ENCODE results near the gene SCN5A.
A peak's percentile ranks its signal among the peaks of the same experiment; 100 is the strongest.

SCN5A gene

DNA sequence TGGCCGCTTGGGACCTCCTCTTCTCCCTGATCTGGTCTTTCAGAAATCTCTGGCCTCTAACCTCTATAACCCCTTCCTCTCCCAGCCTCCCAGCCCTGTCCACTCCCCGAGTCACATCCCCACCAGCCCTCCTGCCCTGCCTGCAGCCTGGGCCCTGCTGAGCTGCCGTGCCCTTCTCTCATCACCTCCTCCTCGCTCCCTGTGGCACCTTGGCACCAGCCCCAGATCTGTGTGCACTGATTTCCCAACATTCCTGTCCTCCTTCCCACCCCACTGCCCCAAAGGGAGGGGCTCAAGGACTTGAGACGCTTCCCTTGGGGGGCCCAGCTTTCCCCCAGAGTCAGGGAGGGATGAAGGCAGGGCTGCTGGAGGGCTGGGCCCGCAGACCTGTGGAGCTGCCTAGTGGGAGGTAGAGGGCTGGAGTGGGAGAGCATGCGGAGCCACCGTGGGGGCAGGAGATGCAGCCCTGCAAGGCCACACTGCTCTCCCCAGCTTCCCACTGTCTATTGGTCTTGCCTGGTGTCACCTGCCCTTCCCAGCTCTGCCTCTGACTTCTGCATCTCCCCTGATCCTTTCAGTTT is 110.6 kb downstream of the SCN5A start:
- no peak for DNase-seq (ENCODE audit: low read depth)

DNA sequence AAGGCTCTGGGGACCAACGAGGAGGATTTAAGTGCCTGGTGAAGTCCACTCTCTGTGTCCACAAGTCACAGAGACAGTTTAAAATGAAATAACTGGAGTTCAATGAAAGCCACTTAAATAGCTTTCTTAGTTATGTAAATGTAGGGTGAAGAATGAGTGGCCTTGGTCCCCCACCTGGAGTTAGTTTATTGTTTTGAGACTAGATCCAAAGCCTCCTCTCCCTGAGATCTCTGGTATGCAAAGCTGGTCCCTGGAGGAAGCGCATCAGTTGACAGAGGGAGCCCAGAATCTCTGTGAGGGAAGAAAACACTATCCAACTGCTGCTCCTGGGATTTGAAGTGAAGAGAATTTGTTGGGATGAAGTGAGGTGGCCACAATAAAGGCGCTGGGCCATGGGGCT is 112.8 kb downstream of the SCN5A start:
- DNase-seq (ENCODE audit: low read depth) = no peak

DNA sequence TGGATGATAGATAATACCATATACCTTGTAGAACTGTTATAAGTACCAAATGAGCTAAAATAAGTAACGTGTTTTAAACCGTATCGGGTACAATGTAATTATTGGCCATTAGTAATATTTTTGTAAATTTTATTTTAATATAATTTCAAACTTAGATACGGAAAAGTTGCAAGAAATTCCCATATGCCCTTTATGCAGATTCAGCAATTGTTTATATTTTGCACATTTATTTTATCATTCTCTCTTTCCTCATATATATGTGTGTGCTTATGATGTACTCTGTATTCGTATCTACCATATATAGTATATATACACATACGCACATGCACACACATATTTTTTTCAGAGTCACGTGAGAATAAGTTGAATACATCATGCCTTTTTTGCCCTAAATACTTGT is 114.9 kb downstream of the SCN5A start:
- no peak for DNase-seq (ENCODE audit: low read depth)

DNA sequence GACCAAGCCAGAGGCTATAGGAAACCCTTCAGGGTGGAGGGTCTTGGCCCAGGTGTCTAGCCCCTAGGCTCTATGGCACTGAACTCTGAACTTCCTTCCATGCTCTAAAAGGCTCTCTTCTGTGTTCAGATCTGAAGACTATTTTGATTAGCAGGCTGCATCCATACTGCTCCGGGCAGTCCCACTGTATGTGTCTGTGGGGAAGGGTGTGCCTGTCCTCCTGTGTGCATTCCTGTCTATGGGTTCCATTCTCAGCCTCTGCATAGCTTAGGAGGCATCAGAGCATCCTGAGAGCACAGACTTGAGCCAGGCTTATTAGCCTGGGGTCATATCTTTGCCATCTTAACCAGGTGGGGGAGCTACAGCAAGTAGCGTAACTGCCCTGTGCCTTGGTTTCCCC is 115.3 kb downstream of the SCN5A start:
- no peak for DNase-seq (ENCODE audit: low read depth)

DNA sequence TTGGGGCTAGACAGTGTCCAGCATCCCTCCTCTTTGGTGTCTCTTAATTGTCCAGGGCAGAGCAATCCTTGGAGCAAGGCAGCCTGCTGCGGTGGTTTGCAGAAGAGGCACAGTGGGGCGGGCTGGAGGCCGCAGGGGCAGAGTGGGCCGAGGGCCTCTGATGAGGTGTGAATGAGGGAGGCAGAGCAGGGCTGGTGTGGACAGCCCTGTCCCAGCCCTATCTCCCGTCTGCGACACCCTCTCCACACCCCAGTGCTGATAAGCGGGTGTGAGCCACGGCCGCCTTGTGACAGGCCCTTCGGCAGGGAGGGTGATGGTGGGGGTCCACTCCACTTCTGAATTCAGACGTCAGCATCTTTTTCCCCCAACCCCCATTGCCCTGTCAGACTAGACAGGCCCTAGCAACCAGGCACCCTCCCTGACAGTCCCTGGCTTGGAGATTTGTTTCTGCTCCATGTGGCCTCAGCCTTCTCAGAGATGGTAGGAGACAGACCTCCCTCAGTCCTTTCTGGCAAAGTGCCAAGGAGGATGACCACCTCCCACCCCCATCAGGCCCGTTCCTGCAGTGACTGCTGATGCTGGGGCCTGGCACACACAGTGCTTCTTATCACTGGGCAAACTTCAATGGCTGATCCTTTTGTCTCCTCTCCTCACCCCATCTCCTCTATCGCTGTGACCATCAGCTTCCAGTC is 116.1 kb downstream of the SCN5A start:
- no peak for DNase-seq (ENCODE audit: low read depth)

DNA sequence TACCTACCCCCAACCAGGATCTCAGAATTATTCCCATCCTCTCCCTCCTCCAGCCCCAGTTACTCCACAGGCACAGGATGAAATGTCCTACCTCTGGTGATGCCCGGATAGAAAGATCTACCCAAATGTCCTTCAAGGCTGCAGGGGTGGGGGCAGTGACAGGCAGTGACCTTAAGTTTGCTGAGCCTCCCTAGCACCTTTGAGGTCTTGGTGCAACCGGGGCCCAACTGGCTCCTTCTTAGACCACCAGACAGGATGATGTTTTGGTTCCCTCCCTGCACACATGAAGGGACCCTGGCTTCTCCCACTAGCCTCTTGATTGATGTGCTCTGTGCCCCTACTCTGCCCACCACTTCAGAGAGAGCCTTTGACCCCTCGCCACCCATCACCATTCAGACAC is 117.0 kb downstream of the SCN5A start:
- DNase-seq (ENCODE audit: low read depth) = no peak

DNA sequence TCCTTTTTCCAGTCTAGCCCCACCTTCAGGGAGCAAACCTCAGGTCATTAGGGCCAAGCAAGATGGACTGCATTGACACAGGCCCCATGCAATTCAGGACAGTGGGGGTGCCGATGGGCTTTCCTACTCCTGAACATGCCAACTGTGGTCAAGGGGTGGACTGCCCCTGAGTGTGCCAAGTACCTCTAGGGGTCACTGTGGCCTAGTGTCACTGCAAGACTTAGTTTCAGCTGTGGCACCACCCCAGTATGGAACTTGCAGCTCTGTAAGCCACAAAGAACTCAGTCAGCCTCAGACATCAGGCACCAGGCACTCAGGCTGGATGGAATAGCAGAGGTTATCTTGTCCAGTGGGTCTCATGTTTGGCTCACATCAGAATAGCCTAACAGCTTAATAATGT is 121.0 kb downstream of the SCN5A start:
- DNase-seq (ENCODE audit: low read depth) = no peak

DNA sequence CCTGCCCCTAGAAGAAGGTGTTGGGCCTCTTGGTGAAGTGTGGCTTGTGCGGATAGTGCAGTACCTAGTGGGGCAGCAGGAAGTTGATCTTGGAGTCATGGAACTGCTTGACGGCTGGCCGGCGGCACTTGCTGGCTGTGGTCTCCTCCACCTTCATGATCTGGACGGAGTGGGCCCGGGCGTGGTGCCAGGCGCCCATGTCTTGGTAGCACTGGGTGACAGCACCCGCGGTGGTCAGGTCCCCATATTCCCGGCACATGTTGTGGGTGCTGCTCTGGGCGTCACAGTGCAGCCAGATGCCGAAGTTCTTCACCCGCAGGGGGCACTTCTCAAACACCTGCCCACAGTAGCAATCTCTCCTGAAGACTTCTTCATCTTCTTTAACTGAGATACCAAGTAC is 122.7 kb downstream of the SCN5A start:
- DNase-seq (ENCODE audit: low read depth) = no peak

DNA sequence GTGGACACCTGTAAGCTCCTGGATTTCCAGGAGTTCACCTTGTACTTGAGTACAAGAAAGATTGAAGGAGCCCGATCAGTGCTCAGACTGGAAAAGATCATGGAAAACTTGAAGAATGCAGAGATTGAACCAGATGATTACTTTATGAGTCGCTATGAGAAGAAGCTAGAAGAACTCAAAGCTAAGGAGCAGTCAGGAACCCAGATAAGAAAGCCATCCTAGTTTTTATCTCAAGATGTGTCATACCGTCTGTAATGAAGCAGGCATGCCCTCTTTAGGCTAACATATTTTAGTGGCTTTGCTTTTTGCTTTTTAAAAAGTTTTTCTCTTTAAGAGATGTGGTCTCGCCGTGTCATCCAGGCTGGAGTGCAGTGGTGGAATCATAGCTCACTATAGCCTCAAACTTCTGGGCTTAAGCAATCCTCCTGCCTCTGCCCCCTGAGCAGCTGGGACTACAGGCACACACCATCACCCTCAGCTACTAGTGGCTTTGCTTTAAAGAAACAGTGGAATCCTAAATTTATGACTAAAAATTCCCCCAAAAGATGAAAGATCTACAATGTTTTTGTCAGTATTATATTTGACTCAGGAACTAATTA is 125.2 kb downstream of the SCN5A start:
- DNase-seq (ENCODE audit: low read depth) = no peak

DNA sequence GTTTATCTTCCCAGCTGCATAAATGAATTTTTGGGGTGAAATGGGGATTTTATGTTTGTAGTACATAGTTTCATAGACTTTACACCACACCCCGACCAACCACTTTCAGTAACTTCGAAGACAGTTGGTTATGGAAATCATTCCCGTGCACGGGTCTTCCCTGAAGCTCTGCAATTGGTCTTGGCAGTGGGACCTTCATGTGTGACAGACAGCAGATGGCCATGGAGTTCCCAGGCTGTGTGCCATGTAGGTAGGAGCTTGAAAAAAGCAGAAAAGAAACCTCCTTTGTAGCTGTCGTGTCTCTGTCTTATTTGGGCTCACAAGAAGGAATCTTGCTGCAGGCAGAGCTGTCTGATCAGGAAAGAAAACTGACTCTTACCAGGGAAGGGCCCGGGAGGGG is 127.5 kb downstream of the SCN5A start:
- DNase-seq (ENCODE audit: low read depth) = no peak

DNA sequence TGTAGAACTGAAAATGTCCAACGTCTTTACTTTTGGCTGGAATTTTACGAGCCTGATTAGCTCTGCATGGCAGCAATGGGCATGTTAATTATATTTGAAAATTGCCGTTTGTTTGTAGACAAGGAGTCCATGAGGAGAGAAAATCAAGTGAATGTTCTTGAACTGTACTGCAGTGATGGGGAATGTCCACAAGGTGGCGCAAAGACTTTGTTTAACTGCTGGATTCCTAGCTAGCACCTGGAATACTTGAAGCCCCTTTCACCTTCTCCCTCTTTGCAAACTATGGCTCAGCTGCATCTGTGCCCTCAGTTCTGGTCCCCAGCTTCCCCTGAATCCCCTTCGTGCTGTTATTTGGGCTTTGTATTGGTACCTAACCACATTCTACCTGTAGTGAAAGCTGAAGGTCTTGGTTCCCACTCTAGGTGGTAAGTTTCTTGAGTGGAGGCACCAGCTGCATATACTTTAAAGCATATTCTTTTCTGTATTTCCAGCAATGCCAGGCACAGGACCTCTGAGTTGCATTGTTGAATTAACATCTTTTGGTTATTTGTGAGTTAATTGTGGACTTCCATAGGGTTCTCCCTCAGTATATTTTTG is 128.0 kb downstream of the SCN5A start:
- peak; percentile 36 for DNase-seq (ENCODE audit: low read depth)

DNA sequence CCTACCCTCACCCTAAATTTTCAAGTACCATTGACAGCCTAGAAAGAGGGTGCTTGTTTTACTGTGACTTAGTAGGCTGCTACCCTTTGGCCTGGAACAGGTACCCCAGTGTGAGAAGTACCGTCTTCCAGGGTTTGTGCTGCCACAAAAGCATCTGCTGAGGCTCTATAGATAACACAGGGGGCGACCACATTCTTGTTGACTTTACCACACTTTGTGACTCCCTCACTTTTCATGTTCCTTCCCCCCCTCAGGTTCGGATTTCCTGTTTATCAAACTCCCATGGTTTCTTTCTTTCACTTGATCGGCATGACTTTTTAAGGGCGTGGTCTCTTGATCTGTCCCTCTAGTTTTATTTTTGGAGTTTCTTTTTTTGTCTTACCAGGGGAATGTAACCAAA is 129.8 kb downstream of the SCN5A start:
- no peak for DNase-seq (ENCODE audit: low read depth)

DNA sequence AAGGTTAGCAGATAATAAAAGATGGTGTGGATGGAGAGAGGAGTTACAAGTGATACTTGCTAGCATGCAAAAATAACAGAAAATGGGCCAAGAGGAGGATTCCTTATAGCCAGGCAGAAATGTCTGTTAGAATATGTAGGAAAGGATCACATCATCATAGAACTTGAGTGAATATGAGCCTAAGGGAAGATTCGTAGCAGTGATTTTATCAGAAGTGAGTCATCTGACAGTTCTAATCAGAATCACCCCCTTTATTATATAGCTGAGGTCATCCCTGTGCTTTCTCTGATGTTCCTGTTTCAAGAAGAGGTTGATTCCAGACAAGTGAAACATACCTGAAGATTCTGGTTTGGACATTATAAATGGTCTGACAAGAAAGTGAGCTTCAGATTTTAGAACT is 130.5 kb downstream of the SCN5A start:
- DNase-seq (ENCODE audit: low read depth) = no peak

DNA sequence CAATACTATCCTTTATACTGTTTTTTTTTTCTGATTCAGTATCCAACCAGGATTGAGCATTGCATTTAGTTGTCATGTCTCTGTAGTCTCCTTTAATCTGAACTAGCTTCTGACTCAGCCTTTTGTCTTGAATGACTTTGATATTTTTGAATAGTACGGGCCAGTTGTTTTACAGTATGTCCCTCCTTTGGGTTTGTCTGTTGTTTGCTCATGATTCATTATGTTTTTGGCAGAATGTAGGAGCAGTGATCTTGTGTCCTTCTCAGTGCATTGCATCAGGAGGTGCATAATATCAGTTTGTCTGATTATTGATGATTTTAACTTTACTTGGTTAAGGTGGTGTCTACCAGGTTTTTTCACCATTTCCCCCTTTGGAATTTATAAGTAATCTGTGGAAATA is 132.8 kb downstream of the SCN5A start:
- no peak for DNase-seq (ENCODE audit: low read depth)

DNA sequence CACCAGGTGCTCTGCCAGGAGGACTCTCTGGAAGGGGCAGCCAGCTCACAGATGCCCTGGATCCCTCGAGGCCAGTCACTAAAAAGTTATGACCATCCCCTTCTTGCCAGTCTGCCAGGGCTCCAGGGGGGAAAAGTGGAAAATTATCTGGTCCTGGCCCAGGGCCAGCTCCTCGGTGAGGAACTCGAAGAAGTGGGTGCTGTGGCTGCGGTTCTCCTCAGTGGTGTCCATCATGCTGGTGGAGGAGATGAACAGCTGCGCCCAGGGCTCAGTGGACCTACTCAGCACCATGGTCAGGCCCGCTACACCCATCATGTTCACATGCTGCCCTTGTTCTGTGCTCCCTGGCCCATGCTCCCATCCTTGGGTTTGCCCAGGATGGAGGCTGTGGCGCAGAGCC is 134.1 kb downstream of the SCN5A start:
- no peak for DNase-seq (ENCODE audit: low read depth)

DNA sequence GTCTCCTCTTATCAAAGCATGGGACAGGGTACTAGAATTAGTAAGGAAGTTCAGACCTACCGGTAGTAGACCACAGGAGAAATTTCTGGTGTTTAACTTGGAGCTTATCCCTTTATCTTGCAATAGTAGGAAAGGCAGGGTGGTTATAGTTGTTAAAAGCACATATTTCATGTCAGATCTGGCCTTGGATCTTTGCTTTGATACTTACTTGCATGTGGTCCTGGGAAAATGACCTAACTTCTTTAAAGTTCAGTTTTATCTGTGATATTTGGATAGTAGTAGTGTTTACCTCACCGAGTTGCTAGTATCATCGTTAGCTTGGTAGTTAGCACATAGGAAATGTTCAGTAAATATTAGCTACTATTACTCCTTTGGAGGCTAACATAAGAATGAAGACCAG is 137.9 kb downstream of the SCN5A start:
- no peak for DNase-seq (ENCODE audit: low read depth)

DNA sequence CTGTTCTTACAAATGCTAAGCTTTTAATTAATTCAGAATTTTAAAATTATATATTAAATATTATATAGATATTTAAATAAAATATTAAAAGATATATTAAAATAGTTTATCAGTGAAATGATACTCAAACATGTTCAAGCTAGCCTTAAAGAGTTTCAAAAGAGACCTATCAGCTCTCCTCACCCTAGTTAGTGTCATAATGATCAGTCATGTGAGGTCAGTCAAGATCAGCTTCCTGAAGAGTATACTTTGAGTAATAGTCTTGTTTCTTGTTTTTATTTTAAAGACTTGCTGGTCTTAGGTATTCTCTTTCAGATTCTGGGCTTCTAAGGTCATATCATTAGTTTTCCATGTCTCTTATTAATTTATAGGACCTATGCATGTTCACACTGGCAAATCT is 138.9 kb downstream of the SCN5A start:
- DNase-seq (ENCODE audit: low read depth) = no peak

DNA sequence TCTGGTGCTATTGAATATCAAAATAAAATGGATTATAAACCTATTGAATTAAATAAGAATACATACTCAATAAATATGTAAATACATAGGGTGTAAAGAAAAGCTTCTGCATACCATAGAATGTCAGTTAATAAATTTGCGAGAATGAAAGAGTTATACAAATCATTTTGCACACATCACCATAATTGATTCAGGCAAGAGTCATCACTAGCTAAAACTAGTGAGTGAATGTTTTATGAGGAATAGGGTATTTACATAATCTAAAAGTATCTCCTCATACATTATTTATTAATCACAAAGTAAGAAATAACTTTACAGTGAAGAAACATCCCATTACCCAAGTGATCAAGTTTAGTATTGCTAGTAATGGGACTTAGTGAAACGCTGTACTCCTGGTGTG is 139.8 kb downstream of the SCN5A start:
- DNase-seq (ENCODE audit: low read depth) = no peak

DNA sequence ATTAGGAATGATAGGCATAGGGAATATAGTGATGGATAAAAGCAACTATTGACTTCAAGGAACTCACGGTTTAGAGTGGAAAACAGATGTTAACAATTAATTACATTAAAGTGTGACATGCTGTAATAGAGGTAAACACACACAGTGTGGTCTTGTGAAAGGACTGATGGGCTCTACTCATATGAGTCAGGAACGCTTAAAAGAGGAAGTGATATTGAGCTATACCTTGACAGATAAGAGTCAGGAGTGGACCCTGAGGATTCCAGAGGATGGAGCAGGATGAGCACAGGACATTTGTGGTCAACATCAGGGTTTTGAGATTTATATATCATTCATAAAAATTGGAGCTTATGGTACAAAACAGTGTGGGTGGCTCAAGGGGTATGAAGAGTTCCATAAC is 142.4 kb downstream of the SCN5A start:
- DNase-seq (ENCODE audit: low read depth) = no peak

DNA sequence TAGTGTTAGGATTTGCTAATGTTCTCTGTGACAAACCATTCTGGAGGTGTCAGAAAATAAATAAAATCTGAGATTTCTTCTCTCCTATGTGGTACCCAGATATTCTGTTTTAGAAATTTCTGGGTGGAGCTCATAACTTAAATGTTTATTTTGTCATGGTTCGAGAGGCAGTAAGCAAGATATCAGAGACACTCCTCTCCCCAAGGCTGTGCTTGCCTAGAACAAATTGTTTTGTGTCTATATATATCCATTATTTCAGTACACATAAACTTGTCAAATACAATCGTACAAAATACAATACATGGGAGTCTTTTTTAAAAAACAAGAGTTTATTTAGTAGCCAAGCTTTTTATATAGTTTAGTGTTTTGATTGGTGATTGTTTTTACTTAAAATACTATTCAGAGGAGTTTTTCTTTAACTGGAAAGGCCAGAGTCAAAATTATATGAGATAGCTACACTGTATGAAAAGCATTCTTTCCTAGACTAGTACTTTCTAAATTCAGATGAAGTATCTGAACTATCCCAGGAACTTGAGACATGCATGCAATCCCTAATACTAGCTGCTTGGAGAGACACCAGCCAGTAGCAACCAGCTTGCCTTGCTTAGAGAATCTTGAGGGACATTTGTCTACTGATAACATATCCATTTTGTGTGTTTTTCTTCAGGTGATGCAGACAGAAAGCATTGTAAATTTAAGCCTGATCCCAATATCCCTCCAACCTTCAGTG is 148.6 kb downstream of the SCN5A start:
- no peak for DNase-seq (ENCODE audit: low read depth)
